ENCODE data around the gene DUSP7. TPM values are rescaled to one million over a fixed set of nuclear protein-coding genes. Genes with fewer than 3 reads are reported as not detected.
"Not testable (repeated sequence)": the region's sequence is repeated elsewhere in the genome, so short reads cannot be mapped to it uniquely, and the experiment has no call there.

The DUSP7 gene
- total RNA-seq, 4 donors from 2014 or later = 10.2 to 18.1 (median 14.7) TPM

DNA sequence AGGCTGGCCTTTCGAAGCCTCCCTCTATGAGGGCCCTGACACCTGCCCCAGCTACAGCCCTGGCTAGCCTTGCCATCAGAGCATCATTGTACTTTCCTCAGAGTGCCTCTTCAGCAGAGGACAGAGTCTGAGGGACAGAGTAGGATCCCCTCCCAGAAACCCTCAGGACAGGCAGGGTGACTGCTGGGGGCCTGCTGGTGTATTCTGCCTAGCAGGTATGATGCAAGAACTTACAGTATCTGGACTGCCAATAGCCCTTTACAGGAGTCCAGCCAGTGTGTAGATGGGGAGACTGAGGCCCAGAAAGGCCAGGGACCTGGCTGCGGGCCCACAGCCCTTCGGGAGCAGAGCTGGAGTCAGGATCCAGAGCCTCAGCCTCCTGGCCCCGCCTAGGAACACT is 19.1 kb downstream of the DUSP7 start:
- H3K9me3 ChIP-seq = no peaks in the 10 kb centered on the region
- TF ChIP-seq POLR2A (IDR thresholded peaks at IDR 0.05) (no peak), EP300 (IDR thresholded peaks at IDR 0.05) (no peak)
- H3K36me3 ChIP-seq = no peaks in the 10 kb centered on the region
- H3K4me1 ChIP-seq = peaks cover 0 to 8% (median 0%) of the 10 kb centered on the region in 3 donors
- WGBS, 2 donors (ENCODE audit: low coverage in 1 of 2) = no CpG with 5 or more reads among the region's 4 CpGs
- no peak for ATAC-seq
- H3K27me3 ChIP-seq = no peaks in the 10 kb centered on the region
- no peak overlapping the region for H3K4me3 ChIP-seq
- H3K27ac ChIP-seq = no peak overlapping the region

DNA sequence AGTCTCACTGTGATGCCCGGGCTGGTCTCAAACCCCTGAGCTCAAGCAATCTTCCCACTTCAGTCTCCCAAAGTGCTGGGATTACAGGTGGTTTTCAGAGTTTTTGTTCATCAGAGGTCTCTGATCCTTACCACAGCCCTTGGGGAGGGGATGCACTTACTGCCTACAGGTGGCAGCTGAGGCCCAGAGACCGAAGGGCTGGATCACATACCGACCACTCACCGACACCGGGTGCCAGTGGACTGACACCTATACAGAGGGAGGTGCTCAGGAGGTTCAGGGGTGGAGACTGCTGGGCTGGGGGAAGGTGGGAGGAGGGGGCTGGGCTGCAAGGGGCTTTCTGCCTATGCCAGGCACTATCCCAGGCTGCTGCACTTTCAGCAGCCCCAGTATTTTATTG is 19.5 kb downstream of the DUSP7 start:
- no peaks in the 10 kb centered on the region for H3K36me3 ChIP-seq
- peaks cover 0 to 8% (median 0%) of the 10 kb centered on the region in 3 donors for H3K4me1 ChIP-seq
- ATAC-seq = no peak
- no peak overlapping the region for H3K4me3 ChIP-seq
- no peaks in the 10 kb centered on the region for H3K27me3 ChIP-seq
- WGBS, 2 donors (ENCODE audit: low coverage in 1 of 2) = 67% methylated on average over 1 of the region's 5 CpGs; no CpG with 5 or more reads in 1 of the 2 donors
- TF ChIP-seq, protein P1, sequence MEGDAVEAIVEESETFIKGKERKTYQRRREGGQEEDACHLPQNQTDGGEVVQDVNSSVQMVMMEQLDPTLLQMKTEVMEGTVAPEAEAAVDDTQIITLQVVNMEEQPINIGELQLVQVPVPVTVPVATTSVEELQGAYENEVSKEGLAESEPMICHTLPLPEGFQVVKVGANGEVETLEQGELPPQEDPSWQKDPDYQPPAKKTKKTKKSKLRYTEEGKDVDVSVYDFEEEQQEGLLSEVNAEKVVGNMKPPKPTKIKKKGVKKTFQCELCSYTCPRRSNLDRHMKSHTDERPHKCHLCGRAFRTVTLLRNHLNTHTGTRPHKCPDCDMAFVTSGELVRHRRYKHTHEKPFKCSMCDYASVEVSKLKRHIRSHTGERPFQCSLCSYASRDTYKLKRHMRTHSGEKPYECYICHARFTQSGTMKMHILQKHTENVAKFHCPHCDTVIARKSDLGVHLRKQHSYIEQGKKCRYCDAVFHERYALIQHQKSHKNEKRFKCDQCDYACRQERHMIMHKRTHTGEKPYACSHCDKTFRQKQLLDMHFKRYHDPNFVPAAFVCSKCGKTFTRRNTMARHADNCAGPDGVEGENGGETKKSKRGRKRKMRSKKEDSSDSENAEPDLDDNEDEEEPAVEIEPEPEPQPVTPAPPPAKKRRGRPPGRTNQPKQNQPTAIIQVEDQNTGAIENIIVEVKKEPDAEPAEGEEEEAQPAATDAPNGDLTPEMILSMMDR (IDR thresholded peaks at IDR 0.05) = peak in 1 of 4 experiments; percentile 11
- TF ChIP-seq POLR2A (IDR thresholded peaks at IDR 0.05) = no peak
- no peak for TF ChIP-seq EP300 (IDR thresholded peaks at IDR 0.05)
- TF ChIP-seq POLR2AphosphoS5 (IDR thresholded peaks at IDR 0.05) = no peak
- H3K27ac ChIP-seq = no peak overlapping the region
- H3K9me3 ChIP-seq = no peaks in the 10 kb centered on the region

DNA sequence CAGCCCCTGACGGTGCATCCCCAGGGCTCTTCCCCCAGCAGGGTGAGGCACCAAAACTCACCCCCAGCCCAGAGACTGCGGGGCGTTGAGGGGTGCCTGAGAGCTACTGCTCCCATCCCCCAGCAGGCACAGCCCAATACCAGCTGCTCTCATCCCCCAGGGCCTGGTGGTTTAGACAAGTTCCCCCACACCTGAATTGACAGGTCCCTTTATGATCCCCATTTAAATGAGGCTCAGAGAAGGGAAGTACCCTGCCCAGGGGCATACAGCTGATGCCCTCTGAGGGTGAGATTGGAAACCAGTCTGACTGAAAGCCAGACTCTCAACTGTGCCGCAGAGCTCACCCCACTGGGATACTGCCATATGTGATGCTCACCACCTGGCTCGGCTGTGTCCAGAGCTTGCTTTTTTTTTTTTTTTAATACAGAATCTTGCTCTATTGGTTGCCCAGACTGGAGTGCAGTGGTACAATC is 20.1 kb downstream of the DUSP7 start:
- no peak for ATAC-seq
- TF ChIP-seq, protein P1 (IDR thresholded peaks at IDR 0.05) = no peak
- no peak for TF ChIP-seq POLR2A (IDR thresholded peaks at IDR 0.05)
- no peak for TF ChIP-seq POLR2AphosphoS5 (IDR thresholded peaks at IDR 0.05)
- no peak for TF ChIP-seq EP300 (IDR thresholded peaks at IDR 0.05)
- H3K9me3 ChIP-seq = no peaks in the 10 kb centered on the region
- H3K36me3 ChIP-seq = no peaks in the 10 kb centered on the region
- no peak overlapping the region for H3K27ac ChIP-seq
- peaks cover 0 to 8% (median 0%) of the 10 kb centered on the region in 3 donors for H3K4me1 ChIP-seq
- no peak overlapping the region for H3K4me3 ChIP-seq
- WGBS, 2 donors (ENCODE audit: low coverage in 1 of 2) = 80% methylated on average over 1 of the region's 5 CpGs
- H3K27me3 ChIP-seq = no peaks in the 10 kb centered on the region

DNA sequence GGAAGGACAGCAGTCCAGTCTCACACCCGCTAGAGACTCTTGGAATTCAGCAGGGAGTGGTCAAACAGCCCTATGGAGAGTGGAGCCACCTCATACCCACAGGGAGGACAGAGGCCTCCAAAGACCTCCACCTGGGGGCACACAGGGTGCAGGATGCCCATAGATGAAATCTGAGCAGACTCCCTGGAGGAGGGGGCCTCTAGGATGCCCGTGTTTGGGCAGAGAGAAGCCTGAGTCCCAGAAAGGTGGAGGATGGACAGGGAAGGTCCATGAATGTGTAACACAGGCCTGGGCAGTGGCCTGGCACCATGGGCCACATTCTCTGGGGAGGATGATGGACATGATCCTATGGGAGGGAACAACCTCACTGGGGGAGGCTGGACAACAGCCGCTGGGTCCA is 21.7 kb downstream of the DUSP7 start:
- TF ChIP-seq, protein P1 (IDR thresholded peaks at IDR 0.05) = no peak
- TF ChIP-seq POLR2AphosphoS5 (IDR thresholded peaks at IDR 0.05) (no peak), POLR2A (IDR thresholded peaks at IDR 0.05) (no peak), EP300 (IDR thresholded peaks at IDR 0.05) (no peak)
- Histone ChIP-seq H3K9me3 (no peaks in the 10 kb centered on the region), H3K4me1 (no peaks in the 10 kb centered on the region), H3K27me3 (no peaks in the 10 kb centered on the region), H3K27ac (no peak overlapping the region), H3K4me3 (no peak overlapping the region), H3K36me3 (no peaks in the 10 kb centered on the region)
- WGBS, 2 donors (ENCODE audit: low coverage in 1 of 2) = 89% methylated on average over 1 of the region's 3 CpGs; no CpG with 5 or more reads in 1 of the 2 donors
- ATAC-seq = no peak

DNA sequence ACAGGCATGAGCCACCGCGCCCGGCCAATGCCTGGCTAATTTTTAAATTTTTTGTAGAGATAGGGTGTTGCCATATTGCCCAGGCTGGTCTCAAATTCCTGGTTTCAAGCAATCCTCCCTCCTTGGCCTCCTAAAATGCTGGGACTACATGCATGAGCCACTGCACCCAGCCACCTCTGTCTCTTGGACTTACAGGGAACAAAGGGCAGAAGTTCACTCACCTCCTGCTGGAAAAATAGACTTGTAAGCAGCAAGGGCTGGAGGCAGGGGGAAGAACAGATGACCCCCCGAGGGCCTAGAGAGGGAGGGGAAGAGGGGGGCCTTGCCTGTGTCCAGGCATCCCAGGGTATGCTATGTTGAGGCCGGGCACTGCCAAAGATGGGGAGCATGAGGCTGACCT is 22.2 kb downstream of the DUSP7 start:
- Histone ChIP-seq H3K4me1 (no peaks in the 10 kb centered on the region), H3K27ac (no peak overlapping the region), H3K36me3 (no peaks in the 10 kb centered on the region), H3K27me3 (no peaks in the 10 kb centered on the region), H3K9me3 (no peaks in the 10 kb centered on the region), H3K4me3 (no peak overlapping the region)
- ATAC-seq = no peak
- TF ChIP-seq POLR2AphosphoS5 (IDR thresholded peaks at IDR 0.05) = no peak
- no peak for TF ChIP-seq EP300 (IDR thresholded peaks at IDR 0.05)
- TF ChIP-seq, protein P1 (IDR thresholded peaks at IDR 0.05) = no peak
- TF ChIP-seq POLR2A (IDR thresholded peaks at IDR 0.05) = no peak
- WGBS, 2 donors (ENCODE audit: low coverage in 1 of 2) = 80% methylated on average over 1 of the region's 5 CpGs; no CpG with 5 or more reads in 1 of the 2 donors

DNA sequence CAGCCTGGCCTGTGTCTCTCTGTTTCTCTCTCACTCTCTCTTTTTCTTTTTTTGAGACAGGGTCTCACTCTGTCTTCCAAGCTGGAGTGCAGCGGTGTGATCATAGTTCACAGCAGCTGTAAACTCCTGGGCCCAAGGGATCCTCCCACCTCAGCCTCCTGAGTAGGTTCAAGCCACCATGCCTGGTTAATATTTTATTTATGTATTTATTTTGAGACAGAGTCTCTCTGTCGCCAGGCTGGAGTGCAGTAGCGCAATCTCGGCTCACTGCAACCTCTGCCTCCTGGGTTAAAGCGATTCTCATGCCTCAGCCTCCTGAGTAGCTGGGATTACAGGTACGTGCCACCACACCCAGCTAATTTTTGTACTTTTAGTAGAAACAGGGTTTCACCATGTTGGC is 22.6 kb downstream of the DUSP7 start:
- not testable (repeated sequence) for H3K9me3 ChIP-seq, ATAC-seq, H3K36me3 ChIP-seq, H3K4me3 ChIP-seq, H3K27me3 ChIP-seq, H3K27ac ChIP-seq, H3K4me1 ChIP-seq
- WGBS, 2 donors (ENCODE audit: low coverage in 1 of 2) = 98 to 100% methylated on average over 4 to 6 of the region's 6 CpGs

All from gastroesophageal sphincter (tissue), 4 donors.